Stimulated activated CD8-positive, alpha-beta memory T cell treated with anti-CD3 and anti-CD28 coated beads, Interleukin-12 subunit alpha, Interleukin-12 subunit beta, amount 100 ng/mL, for 4 hours (primary cell): ENCODE results near the gene GVQW3.

Source experiments
- DNase-seq: peaks from one replicate; pipeline ENCODE4 v3.0.0-alpha.2; 2020; ENCODE audit warnings: low read depth

The GVQW3 gene

DNA sequence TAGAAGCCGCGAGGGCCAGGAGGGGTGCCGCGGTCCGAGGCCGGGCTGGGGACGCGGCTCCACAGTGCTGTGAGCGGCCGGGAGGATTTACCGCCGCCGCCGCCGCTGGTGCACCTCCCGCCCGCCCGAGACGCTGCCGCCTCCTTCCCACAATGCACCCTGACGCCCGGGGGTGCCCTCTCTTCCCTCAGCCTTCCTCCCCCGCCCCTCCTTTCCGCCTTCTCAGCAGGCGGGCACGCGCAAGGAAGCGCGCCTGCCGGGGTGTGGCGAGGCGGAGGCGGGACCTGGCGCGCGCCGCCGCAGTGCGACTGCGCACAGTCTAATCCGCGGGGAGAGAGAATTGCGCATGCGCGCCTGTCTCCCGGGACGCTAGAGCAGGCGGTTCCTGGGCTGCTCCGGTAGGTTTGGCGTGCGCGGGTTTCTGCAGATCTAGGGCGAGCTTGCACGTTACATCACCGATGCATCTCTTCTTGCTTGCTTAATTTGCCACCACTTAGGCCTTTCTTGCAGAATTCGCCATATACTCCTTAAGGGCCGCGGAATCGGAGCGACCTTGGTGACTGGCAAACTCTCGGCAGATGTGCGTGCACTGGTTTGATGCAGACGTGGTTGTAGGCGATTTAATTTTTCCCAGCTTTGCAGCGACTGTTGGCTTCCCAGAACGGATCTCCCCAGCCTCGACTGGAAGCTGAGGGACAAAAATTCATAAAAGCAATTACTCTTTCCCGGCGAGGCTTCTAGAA lies at the start of gene GVQW3, which contains the start of gene THAP12:
Gene GVQW3 (plus strand): TSS at position 347 of the 743 bp plus-strand sequence. CDS start 506 bp downstream, outside the sequence.
Gene THAP12 (minus strand): TSS at position 156 of the 743 bp plus-strand sequence. CDS start 296 bp downstream, outside the sequence.
- peak; percentile 97 for DNase-seq

DNA sequence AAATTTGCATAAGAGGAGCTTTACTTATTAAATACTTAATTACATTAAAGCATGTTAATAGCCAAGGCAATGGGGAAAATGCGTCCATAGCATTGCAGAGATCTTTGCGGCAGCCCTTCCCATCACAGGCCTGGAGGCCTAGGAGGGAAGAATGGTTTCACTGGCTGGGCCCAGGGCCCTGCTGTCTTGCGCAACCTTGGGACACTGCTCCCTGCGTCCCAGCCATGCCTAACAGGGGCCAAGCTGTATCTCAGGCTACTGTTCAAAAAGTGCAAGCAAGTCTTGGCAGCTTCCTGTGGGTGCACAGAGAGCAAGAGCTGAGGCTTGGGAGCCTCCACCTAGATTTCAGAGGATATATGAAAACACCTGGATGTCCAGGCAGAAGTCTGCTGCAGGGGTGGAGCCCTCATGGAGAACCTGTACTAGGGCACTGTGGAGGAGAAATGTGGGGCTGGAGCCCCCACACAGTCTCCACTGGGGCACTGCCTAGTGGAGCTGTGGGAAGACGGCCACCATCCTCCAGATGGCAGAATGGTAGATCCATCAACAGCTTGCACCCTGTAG lies 46.2 kb upstream of the GVQW3 start:
- no peak for DNase-seq

DNA sequence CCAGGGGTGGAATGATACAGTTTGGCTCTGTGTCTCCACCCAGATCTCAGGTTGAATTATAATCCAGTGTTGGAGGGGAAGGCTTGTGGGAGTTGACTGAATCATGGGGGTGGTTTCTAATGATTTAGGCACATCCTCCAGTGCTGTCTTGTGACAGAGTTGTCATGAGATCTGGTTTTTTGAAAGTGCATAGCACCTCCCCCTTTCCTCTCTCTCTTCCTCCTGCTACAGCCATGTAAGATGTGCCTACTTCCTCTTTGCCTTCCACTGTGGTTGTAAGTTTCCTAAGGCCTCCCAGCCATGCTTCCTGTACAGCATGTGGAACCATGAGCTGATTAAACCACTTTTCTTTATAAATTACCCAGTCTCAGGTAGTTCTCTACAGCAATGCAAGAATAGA lies 45.3 kb upstream of the GVQW3 start:
- DNase-seq: no peak

DNA sequence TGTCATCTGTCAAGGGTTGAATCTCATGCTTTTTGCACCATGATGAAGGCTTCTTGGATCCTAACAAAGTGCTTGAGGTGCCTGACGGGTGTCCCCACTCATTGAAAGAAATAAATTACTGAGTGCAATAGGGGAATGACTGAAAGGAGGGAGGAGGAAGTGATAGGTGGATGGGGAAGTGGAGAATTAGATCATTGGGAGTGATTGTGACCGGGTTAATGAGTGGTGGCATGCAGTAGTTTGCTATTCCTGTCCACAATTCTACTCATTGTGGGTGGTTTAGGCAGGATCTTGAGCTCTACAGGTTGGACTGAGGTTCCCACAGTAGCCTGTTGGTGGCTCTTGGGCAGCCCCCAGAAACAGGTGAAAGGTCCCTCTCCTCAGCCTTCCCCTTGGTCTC lies 44.5 kb upstream of the GVQW3 start:
- no peak for DNase-seq

DNA sequence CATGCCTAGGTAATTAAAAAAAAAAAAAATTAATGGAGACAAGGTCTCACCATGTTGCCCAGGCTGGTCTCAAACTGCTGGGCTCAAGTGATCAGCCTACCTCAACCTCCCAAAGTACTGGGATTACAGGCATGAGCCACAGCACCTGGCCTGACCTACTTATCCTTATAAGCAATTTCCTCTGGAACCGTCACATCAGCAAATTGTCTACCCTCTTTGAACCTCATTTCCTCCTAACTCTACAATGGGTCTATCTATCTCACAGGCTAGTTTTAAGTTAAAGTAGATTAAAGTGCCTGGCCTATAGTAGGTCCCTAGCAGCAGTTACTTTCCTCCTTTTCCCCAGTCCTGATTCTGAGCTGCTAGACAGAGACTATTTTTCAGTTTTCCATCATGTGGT lies 43.7 kb upstream of the GVQW3 start:
- no peak for DNase-seq

DNA sequence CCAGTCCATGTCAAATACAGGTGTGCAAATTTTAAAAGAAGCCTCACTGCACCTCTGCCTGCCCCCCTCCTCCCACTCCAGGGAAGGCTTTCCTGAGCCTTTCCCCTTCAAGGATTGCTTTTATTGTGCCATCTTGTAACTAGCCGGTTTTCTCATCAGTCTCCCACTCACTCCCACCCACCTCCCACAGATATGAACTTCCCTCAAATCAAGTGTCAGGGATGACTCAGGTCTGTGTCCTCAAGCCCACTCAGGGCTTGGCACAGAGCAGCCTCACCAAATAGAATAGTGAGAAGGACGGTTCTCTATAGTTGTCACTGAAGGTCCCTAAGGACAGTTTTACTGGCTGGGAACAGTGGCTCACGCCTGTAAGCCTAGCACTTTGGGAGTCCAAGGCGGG lies 43.2 kb upstream of the GVQW3 start:
- no peak for DNase-seq

DNA sequence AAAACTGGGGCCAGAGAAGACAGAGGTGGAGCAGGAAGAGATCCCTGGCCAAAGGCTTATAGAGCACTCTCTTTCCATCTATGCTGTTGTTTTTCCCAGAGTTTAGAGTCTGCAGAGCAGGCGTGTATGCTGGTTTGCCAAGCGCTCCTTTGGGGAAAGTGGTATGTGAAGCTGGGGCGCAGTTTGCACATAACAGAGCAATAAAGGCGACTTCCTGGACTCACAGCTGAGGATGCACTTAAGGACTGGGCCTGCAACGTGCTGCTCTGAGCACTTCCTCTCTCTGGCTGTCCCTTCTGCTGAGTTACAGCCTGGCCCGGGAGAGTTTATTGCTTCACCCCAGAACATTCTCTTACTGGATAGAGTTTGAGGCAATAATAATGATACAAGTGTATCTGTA lies 41.9 kb upstream of the GVQW3 start:
- DNase-seq: no peak

DNA sequence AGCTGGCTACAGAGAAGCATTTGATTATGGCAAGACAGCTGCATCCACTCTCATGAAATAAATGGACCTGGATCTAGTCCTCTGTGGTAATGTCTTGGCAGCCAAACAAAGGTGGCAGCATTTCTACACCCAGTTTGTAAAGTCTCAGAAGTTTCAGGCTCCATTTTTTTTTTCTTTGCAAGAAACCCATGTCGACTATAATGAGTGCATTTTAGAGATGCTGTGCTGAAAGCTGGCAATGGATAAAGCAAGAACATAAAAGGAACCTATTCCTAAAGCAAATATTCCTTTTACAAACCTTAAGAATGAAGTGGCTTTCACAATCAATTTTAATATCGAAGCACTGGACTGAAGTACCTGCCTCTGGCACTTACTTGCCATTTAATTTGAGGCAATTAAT lies 33.7 kb upstream of the GVQW3 start:
- no peak for DNase-seq

DNA sequence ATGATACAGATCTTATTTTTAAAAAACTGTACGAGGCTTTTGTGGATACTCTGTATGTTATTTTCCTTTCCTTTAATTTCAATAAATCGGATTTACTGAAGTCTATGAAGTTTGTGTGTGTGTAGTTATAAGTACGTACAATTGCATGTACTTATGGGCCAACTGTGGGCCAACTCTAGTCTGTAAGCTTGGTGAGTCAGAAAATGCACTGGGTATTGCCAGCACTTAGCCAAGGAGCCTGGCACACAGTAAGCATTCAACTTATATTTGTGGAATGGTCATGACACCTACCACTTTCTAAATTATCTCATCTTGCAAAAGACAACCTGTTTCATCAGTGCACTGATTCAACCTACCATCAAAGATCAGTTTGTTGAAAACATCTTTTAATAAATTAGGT lies 32.8 kb upstream of the GVQW3 start:
- DNase-seq: no peak

DNA sequence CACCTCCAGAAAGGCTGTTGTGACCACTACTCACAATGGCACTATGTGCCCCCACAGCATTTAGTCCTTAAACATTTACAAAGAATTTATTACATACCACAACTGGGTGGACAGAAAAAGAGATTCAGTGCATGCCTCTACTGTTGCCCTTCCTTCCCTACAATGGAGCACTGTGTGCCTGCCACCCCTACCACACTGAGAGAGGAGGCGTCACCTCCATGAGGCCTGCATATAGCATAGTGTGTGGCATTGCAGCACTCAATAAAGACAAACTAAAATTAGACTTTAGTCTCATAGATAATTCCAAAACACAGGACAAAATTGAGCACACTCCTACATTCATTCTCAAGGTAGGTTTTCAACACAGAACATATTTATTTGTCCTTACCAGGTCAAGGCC lies 26.0 kb upstream of the GVQW3 start:
- DNase-seq: no peak

DNA sequence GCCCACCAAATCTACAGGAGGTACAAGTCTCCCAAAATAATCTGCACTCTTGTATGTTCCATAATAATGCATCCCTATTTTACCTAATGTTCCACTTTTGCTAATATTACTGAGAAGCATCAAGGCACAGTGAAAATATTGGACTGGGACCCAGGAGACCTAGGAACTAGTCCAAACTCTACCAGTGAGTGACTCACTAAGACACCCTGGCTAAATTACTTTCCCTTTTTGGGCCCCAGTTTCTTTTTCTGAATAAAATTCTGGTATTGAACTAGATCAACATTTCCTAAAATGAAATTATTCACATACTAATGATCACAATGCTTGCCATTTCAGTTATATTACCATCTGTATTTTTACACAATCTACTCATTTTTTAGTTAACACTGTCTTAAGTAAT lies 19.7 kb upstream of the GVQW3 start:
- no peak for DNase-seq

DNA sequence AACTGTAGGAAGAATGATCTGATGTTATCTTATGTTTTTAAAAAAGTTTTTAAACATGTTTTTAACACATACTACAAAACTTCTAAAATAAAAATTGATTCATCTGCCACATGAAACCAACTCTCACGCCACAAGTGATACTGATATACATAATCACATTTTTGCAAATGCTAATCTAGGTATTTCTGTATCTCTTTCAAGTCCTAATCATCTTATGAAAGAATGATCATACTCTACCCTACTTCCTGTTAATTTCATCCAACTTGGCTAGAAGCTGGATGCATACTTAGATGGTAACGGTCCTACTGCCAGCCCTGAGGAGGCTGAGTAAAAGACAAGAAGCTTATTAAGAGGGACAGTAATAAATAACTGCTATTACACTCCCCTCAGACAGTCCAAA lies 19.3 kb upstream of the GVQW3 start:
- no peak for DNase-seq

DNA sequence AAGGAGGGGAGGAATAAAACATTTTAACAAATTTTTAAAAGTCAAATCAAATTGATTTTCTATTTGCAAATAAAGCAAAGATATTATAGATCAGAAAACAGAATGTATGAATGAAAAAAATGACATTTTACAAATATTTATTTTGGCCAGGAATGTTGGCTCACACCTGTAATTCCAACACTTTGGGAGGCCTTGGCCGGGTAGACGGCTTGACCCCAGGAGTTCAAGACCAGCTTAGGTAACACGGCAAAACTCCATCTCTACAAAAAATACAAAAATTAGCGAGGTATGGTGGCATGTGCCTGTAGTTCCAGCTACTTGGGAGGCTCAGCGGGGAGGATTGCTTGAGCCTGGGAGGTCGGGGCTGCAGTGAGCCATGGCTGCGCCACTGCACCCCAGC lies 18.4 kb upstream of the GVQW3 start:
- no peak for DNase-seq

DNA sequence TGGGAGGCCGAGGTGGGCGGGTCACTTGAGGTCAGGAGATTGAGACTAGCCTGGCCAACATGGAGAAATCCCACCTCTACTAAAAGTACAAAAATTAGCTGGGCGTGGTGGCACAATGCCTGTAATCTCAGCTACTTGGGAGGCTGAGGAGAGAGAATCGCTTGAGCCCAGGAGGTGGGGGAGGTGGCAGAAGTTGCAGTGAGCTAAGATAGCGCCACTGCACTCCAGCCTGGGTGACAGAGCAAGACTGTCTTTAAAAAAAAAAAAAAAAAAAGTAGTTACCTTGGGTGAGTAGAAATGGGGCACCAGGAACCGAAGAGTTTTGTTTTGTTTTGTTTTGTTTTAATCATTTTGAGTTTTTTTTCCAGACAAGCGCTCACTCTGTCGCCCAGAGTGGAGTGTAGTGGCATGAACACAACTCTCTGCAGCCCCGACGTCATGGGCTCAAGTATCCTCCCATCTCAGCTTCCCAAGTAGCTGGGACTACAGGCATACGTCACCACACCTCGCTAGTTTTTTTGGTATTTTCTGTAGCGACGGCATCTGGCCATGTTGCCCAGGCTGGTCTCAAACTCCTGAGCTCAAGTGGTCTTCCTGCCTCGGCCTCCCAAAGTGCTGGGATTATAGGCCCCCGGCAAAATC lies 16.0 kb upstream of the GVQW3 start:
- no peak for DNase-seq

DNA sequence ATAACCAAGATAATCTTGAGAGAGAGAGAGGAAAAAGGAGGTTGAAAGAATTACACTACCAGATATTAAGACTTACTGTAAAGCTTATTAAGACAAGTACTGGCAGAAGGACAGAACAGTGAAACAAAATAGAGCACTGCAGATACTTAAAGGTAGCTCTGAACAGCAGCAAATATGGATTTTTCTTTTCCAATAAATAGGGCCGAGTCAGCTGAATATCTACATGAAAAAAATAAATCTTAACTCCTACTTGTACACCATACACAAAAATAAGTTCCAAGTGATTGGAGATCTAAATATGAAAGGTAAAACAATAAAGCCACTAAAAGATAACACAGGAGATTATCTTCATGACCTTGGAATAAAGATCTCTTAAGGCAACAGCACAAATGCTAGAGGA lies 12.6 kb upstream of the GVQW3 start:
- DNase-seq: no peak

DNA sequence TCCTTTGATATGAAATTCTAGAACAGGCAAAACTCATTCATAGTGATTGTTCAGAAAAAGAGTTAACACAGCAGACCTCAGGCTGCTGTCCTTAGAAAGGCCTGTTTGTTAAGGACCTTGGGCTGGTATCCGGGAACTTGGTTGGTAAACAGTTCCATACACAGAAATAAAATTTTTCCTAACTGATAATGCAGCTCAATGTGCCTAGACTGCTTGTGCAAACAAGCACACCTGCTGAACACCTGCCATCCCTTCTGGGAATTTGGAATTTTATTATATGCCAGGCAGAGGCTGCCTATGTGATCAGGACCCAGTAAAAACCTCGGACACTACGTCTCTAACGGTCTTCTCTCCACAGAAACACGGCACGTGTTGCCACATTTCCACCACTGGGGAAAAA lies 11.7 kb upstream of the GVQW3 start:
- no peak for DNase-seq

DNA sequence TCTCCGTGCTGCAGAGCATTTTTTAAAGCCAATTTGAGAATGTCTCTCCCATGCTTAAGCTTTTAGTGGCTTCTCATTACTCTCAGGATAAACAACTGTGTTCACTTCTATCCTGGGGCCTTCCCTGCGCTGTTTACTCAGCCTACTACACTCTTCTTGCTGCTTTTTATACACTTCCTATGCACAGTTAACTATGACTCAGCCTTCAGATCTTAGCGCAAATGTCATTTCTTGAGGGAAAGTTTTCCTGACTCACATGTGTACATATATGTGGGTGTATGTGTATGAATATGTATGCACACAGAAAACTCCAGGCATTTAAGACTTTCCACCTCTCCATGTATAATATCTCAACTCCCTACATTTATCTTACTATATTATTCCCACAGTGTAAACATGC lies 10.0 kb upstream of the GVQW3 start:
- no peak for DNase-seq

DNA sequence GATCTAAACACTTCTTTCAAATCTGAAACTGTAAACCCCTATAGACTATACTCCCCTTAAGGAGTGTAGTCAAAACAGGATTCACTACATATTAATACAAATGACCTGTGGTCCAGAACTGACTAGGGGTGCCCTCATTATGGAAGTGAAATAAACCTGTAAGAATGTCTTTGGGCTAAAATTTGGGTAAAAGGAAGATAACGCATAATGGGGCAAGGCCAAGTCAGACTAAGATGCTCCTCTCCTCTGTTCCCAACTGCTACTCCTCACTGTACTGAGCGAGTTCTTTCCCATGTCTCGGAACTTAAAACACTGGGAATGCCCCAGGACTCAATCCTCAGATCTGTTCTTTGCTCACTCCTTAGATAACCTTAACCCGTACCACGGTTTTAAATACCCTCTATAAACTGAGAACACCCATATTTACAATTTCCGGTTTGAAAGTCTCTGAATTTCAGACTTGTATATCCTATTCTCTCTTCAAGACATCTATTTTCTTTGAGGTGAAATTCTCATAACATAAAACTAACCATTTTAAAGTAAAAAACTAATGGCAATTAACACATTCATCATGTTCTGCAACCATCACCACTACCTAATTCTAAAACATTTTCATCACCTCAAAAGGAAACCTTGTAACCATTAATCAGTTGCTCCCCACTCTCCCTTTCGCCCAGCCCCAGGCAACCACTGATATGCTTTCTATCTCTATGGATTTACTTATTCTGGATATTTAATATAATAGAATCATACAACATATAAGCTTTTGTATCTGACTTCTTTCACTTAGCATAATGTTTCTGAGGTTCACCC lies 4.2 kb upstream of the GVQW3 start:
- no peak for DNase-seq

DNA sequence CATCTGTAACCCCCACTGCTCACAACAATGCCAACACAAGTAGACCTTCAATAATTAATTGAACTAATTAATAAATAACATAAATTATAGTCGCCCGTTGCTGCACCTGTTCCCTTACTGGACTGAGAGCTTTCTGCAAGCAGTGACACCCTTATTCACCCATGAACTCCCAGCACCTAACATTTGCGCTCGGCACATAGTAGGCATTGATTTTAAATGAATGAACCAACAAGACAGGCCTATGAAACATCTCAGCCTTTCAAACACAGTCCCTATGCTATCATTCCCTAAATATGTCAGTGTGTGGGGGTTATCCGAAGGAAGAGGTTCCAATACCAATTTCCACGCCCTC lies 1.3 kb upstream of the GVQW3 start:
- DNase-seq: no peak

DNA sequence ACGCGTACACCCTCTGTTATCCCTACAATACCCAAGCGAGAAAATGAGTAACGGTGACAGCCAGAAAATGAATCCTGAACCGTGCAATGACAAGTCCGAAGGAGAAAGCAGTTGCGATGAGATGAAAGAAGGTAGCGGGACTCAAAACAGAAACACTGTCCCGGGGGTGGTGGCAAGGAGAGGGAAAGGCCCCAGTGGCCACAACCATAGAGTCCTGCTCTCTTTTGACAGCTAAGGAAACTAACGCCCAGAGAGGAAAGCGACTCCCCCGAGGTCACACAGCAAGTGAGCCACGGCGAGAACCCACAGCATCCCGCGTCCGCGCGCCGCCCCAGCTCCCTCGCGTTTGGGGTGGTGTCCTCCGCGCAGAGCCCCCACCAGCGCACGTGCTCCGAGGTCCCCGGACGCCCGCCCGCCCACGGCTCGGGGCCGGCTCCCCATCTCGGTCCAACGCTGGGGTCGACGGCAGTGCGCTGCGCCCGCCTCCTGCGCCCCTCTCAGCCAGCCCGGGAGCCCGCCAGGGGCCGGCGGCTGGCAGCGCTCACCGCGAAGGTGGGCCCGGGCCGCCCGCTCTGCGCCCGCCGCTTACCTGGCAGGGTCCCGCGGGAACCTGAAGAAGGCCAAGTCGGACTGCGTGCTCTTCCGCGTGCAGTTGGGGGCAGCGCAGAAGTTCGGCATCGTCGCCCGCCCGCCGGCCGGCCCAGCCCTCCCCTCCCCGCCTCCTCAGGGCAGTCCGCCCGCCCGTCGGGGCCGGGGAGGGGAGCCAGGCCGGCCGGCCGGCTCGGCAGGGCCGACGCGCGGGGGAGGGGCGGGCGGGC lies 755 bp upstream of the GVQW3 start:
- DNase-seq: peak; percentile 50

DNA sequence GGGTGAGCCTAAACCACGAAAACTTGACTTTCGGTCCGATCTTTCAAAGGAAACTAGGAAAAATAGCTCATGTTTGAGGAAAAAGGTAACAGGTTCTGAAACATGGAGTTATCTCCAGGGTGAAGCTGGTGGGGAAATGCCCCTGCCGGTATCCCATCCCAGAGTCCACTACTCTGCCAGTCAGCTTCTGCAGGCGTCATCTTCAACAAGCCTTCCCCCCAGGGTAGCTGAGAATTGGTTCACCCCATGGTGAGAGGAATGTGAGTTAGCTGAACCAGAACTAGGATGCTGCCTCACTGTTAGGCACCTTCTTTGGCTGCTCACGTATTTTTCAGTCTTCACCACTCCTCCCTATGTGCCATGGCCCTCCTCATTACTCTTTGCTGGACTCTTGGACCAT lies 1.1 kb downstream of the GVQW3 start:
- no peak for DNase-seq

DNA sequence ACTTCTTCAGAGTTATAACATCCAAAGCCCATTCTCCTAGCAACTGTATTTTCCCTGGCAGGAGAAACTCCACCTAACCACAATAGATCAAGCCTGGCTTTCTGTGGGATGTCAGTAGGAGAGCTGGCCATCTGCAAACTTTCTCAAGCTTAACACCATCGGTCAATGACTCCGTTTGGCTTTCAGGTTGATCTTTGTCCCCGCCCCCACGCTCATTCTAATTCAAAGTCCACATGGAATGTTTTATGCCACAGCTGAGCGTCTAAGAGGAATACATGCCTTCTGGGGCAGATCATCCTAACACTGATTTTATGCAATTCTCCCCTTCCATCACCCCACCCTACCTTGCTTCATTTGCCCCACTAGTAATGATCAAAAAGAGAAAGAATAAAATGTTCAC lies 4.8 kb downstream of the GVQW3 start:
- DNase-seq: no peak
